Measurements from ENCODE around the gene TSHZ1.

The TSHZ1 gene

GRCh38 chr18:75222407-75222806 is 11.8 kb downstream of the TSHZ1 start:
- no peak for DNase-seq

GRCh38 chr18:75223687-75224347 is 13.2 kb downstream of the TSHZ1 start:
- DNase-seq = no peak

GRCh38 chr18:75226286-75226955 is 15.8 kb downstream of the TSHZ1 start:
- no peak for DNase-seq

- no peak for DNase-seq
These were observed 16.3 kb downstream of the TSHZ1 start for GRCh38 chr18:75226956-75227316.

- no peak for DNase-seq
These were observed 17.1 kb downstream of the TSHZ1 start for GRCh38 chr18:75227535-75228296.

- DNase-seq = no peak
These were observed 18.4 kb downstream of the TSHZ1 start for GRCh38 chr18:75228967-75229366.

- DNase-seq = no peak
These were observed 18.8 kb downstream of the TSHZ1 start for GRCh38 chr18:75229437-75229836.

- DNase-seq = no peak
These were observed 19.8 kb downstream of the TSHZ1 start for GRCh38 chr18:75230163-75231052.

- no peak for DNase-seq
These were observed 20.4 kb downstream of the TSHZ1 start for GRCh38 chr18:75231053-75231406.

GRCh38 chr18:75234901-75235300 is 24.3 kb downstream of the TSHZ1 start:
- DNase-seq = no peak

- no peak for DNase-seq
These were observed 25.3 kb downstream of the TSHZ1 start for GRCh38 chr18:75235896-75236295.

GRCh38 chr18:75238100-75238499 is 27.5 kb downstream of the TSHZ1 start:
- no peak for DNase-seq

GRCh38 chr18:75238786-75239185 is 28.2 kb downstream of the TSHZ1 start:
- DNase-seq = no peak

- no peak for DNase-seq
These were observed 29.8 kb downstream of the TSHZ1 start for GRCh38 chr18:75240433-75240832.

GRCh38 chr18:75241705-75242104 is 31.1 kb downstream of the TSHZ1 start:
- DNase-seq = no peak

- DNase-seq = no peak
These were observed 34.0 kb downstream of the TSHZ1 start for GRCh38 chr18:75244351-75245313.

- no peak for DNase-seq
These were observed 36.4 kb downstream of the TSHZ1 start for GRCh38 chr18:75246721-75247610.

GRCh38 chr18:75247611-75248421 is 37.2 kb downstream of the TSHZ1 start:
- DNase-seq = no peak

GRCh38 chr18:75248426-75249174 is 38.0 kb downstream of the TSHZ1 start:
- no peak for DNase-seq

All from NCI-H446 treated with DMSO at 0.1 percent for 48 hours (cell line).